ENCODE data around the gene DCLK1. TPM values are rescaled to one million over a fixed set of nuclear protein-coding genes. Genes with fewer than 3 reads are reported as not detected.

DCLK1 gene
- total RNA-seq, 4 donors from 2014 or later, result 10.0 to 41.1 (median 19.5) TPM

- no peak for DNase-seq (ENCODE audit: low spot score in 2 of 2)
- TF ChIP-seq POLR2A (IDR thresholded peaks at IDR 0.05) (no peak), CTCF (IDR thresholded peaks at IDR 0.05) (no peak)
- no peak overlapping the region for H3K4me3 ChIP-seq (ENCODE audit: low read depth, poor library complexity, severe bottlenecking)
- WGBS, 2 donors, result 89 to 93% methylated on average over 9 of the region's 9 CpGs
- intact Hi-C loops (cut with DNase I; ENCODE audit: low total_unique reads), result no loop called here
These were observed 298.2 kb downstream of the DCLK1 start for GRCh38 chr13:35833031-35833430.

- TF ChIP-seq POLR2A (IDR thresholded peaks at IDR 0.05) (no peak), CTCF (IDR thresholded peaks at IDR 0.05) (no peak)
- intact Hi-C loops (cut with DNase I; ENCODE audit: low total_unique reads), result no loop called here
- WGBS, 2 donors, result 75 to 82% methylated on average over 1 of the region's 1 CpG
- no peak overlapping the region for H3K4me3 ChIP-seq (ENCODE audit: low read depth, poor library complexity, severe bottlenecking)
- no peak for DNase-seq (ENCODE audit: low spot score in 2 of 2)
These were observed 298.6 kb downstream of the DCLK1 start for GRCh38 chr13:35832551-35832950.

GRCh38 chr13:35830850-35831450 lies 300.2 kb downstream of the DCLK1 start:
- no peak overlapping the region for H3K4me3 ChIP-seq (ENCODE audit: low read depth, poor library complexity, severe bottlenecking)
- 84 to 94% methylated on average over 2 of the region's 2 CpGs for WGBS, 2 donors
- TF ChIP-seq POLR2A (IDR thresholded peaks at IDR 0.05), result no peak
- TF ChIP-seq CTCF (IDR thresholded peaks at IDR 0.05), result no peak
- no peak for DNase-seq (ENCODE audit: low spot score in 2 of 2)
- intact Hi-C loops (cut with DNase I; ENCODE audit: low total_unique reads), result no loop called here

GRCh38 chr13:35826626-35827254 lies 304.4 kb downstream of the DCLK1 start:
- intact Hi-C loops (cut with DNase I; ENCODE audit: low total_unique reads), result no loop called here
- H3K4me3 ChIP-seq (ENCODE audit: low read depth, poor library complexity, severe bottlenecking), result no peak overlapping the region
- TF ChIP-seq POLR2A (IDR thresholded peaks at IDR 0.05), result no peak
- no peak for TF ChIP-seq CTCF (IDR thresholded peaks at IDR 0.05)
- 72 to 79% methylated on average over 10 of the region's 10 CpGs for WGBS, 2 donors
- DNase-seq (ENCODE audit: low spot score in 2 of 2), result no peak

GRCh38 chr13:35824825-35825224 lies 306.4 kb downstream of the DCLK1 start:
- no peak for DNase-seq (ENCODE audit: low spot score in 2 of 2)
- intact Hi-C loops (cut with DNase I; ENCODE audit: low total_unique reads), result no loop called here
- TF ChIP-seq CTCF (IDR thresholded peaks at IDR 0.05), result no peak
- no peak for TF ChIP-seq POLR2A (IDR thresholded peaks at IDR 0.05)
- H3K4me3 ChIP-seq (ENCODE audit: low read depth, poor library complexity, severe bottlenecking), result no peak overlapping the region
- WGBS, 2 donors, result 85 to 89% methylated on average over 8 of the region's 8 CpGs

GRCh38 chr13:35824395-35824794 lies 306.8 kb downstream of the DCLK1 start:
- DNase-seq (ENCODE audit: low spot score in 2 of 2), result no peak
- 94 to 96% methylated on average over 12 of the region's 12 CpGs for WGBS, 2 donors
- intact Hi-C loops (cut with DNase I; ENCODE audit: low total_unique reads), result no loop called here
- H3K4me3 ChIP-seq (ENCODE audit: low read depth, poor library complexity, severe bottlenecking), result no peak overlapping the region
- TF ChIP-seq POLR2A (IDR thresholded peaks at IDR 0.05) (no peak), CTCF (IDR thresholded peaks at IDR 0.05) (no peak)

Data from lower leg skin (tissue), 4 donors.